NB4 (cell line): ENCODE results near the gene FGF12.

Source experiments
- CTCF ChIP-seq: IDR thresholded peaks from one replicate; pipeline ENCODE4 v1.5.1; 2012; ENCODE audit warnings: low read depth, low read length
- MAX ChIP-seq: IDR thresholded peaks from 2 replicates; pipeline ENCODE4 v1.6.1; 2011; ENCODE audit warnings: low read depth, low read length
- MYC ChIP-seq: IDR thresholded peaks from 2 replicates; pipeline ENCODE4 v1.6.1; 2011; ENCODE audit warnings: low read depth, low read length
- POLR2A ChIP-seq: IDR thresholded peaks from 2 replicates; pipeline ENCODE4 v1.6.1; 2011; ENCODE audit warnings: mild to moderate bottlenecking; ENCODE audit not compliant: insufficient read length; ENCODE audit errors: extremely low read depth

GRCh38 chr3:192249516-192249915, 477.8 kb downstream of the FGF12 start:
- TF ChIP-seq MAX (no peak), MYC (no peak), CTCF (no peak), POLR2A (no peak)
